ENCODE measurements around the gene KIF1A.

- TF ChIP-seq CTCF (IDR thresholded peaks at IDR 0.05) (no peak), POLR2A (IDR thresholded peaks at IDR 0.05) (no peak), EP300 (IDR thresholded peaks at IDR 0.05) (no peak), POLR2AphosphoS5 (IDR thresholded peaks at IDR 0.05) (no peak)
These were observed 101.0 kb downstream of the KIF1A start for GRCh38 chr2:240718896-240719490.

All from suprapubic skin (tissue), 4 donors.